ENCODE measurements around the gene CREBBP.

Gene CREBBP

DNA sequence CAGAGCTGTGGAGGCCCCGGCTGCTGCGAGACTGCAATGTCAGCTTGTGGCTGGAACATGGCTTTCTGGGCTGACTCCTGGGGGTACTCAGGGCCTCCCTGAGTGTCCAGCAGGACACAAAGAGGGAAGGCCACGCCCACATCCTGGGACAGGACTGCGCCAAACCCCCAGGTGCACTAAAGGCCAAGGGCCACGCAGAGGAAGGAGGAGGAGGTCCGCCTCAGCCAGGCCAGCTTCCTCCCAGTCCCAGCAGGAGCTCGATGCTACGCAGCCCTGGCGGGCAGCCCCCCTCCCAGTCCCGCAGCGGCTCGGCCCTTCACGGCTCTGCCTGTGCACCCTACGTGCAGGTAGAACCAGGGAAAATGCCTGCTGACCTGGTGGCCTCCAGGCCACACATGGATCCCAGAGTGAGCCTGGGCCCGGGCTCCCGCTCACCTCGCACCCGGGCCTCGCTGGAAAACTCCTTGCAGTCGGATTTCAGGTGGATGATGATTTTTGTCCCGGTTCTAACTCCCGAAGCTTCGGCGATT is 204.8 kb downstream of the CREBBP start:
- Histone ChIP-seq H3K36me3 (replicated peaks) (peaks cover 46% of the 10 kb centered on the region), H3K4me3 (ENCODE audit: low read depth, low read length) (no peak overlapping the region), H3K27ac (no peak overlapping the region), H3K27me3 (replicated peaks) (no peaks in the 10 kb centered on the region)
- no peak for DNase-seq
- TF ChIP-seq, protein P1, sequence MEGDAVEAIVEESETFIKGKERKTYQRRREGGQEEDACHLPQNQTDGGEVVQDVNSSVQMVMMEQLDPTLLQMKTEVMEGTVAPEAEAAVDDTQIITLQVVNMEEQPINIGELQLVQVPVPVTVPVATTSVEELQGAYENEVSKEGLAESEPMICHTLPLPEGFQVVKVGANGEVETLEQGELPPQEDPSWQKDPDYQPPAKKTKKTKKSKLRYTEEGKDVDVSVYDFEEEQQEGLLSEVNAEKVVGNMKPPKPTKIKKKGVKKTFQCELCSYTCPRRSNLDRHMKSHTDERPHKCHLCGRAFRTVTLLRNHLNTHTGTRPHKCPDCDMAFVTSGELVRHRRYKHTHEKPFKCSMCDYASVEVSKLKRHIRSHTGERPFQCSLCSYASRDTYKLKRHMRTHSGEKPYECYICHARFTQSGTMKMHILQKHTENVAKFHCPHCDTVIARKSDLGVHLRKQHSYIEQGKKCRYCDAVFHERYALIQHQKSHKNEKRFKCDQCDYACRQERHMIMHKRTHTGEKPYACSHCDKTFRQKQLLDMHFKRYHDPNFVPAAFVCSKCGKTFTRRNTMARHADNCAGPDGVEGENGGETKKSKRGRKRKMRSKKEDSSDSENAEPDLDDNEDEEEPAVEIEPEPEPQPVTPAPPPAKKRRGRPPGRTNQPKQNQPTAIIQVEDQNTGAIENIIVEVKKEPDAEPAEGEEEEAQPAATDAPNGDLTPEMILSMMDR (IDR thresholded peaks at IDR 0.05; ENCODE audit: low read depth, low read length, missing control alignments) = no peak
- in situ Hi-C loops (cut with HindIII; ENCODE audit: low pct_ligation_motif_present, low sequenced_read_pairs) = no loop called here
